ENCODE measurements around the gene GART. TPM values are rescaled to one million over a fixed set of nuclear protein-coding genes. Genes with fewer than 3 reads are reported as not detected.

GART gene
- total and polyA plus RNA-seq, 2 of the 8 experiments (the other 6 are each of a cell fraction or from before 2014, with no cell fraction given): 23.1 to 231 TPM

DNA sequence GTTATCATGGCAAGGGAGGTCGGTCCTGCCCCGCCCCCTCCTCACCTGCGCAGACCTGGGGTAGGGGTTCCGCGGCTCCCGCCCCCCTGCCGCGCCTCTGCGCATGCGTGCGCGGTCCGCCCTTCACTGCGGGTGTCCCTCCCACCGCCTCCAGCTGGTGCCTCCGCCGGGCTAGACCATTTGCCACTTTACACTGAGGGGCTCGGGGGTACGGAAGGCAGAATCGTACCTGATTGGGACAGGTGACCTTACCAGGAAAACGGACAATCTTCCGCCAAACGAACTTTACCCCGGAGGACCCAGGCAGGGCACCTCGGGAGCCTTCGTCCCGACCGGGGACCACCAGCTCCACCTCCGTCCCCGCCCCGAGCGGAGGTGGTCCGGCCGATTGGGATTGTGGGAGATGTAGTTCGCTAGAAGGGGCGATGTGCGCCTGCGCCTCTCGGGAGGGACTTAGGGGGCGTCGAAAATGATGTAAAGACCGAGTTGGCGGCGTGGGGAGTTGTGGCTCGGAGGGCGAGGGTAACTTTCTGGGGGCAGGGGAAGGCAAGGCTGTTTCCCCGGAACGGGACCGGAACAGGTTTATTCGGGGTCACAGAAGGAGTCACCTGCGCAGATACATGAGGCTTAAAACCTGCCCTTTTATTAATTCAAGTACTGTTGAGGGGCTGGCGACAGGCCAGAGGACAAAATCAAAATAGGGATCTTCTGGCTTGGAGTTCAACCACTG, 50.4 kb downstream of the GART start, which contains the start of gene DNAJC28 (continued):
- TF ChIP-seq CHD1 (IDR thresholded peaks at IDR 0.05; ENCODE audit: low read depth, low read length) (peak; percentile 76; the same call in 1 of the 2 replicates), NRF1 (IDR thresholded peaks at IDR 0.05; ENCODE audit: low read depth, low read length) (peak; percentile 91), RFX5 (IDR thresholded peaks at IDR 0.05; ENCODE audit: borderline replicate concordance, low read depth, low read length) (no peak), SP4 (IDR thresholded peaks at IDR 0.05; ENCODE audit: low read length) (peak; percentile 89), MAFK (IDR thresholded peaks at IDR 0.05; ENCODE audit: low read depth, low read length) (no peak), JUND (IDR thresholded peaks at IDR 0.05; ENCODE audit: low read length) (no peak; the same call in 1 of the 2 replicates), ASH2L (IDR thresholded peaks at IDR 0.05; ENCODE audit: low read length) (peak; percentile 86), KDM1A (IDR thresholded peaks at IDR 0.05; ENCODE audit: borderline replicate concordance, low read length) (no peak), ZNF274 (IDR thresholded peaks at IDR 0.05; ENCODE audit: borderline replicate concordance, extremely low read depth, low read length) (no peak), SRF (IDR thresholded peaks at IDR 0.05; ENCODE audit: low read depth, low read length) (no peak), RAD21 (IDR thresholded peaks at IDR 0.05 in 1 of 2, conservative IDR thresholded peaks at IDR 0.05 in 1 of 2; ENCODE audit: low read depth in 2 of 2, low read length in 2 of 2) (no peak), E2F6 (IDR thresholded peaks at IDR 0.05) (peak; percentile 4; the same call in 1 of the 2 replicates), JUN (IDR thresholded peaks at IDR 0.05; ENCODE audit: low read depth, low read length) (no peak), USF2 (IDR thresholded peaks at IDR 0.05; ENCODE audit: low read length) (no peak), EP300 (IDR thresholded peaks at IDR 0.05; ENCODE audit: borderline replicate concordance in 1 of 2, low read depth in 2 of 2, low read length in 2 of 2) (peak in 1 of 2 experiments; percentile 69; a peak in 1 of 3 replicates), TAF7 (optimal IDR thresholded peaks at IDR 0.05; ENCODE audit: borderline replicate concordance, low read depth, low read length) (peak; percentile 40), CBX8 (IDR thresholded peaks at IDR 0.05; ENCODE audit: borderline replicate concordance, low read depth, low read length) (no peak), CHD2 (IDR thresholded peaks at IDR 0.05; ENCODE audit: low read length) (no peak), PHF8 (conservative IDR thresholded peaks at IDR 0.05; ENCODE audit: low read depth, low read length) (peak; percentile 74), KDM5A (IDR thresholded peaks at IDR 0.05; ENCODE audit: low read length) (no peak), CEBPB (IDR thresholded peaks at IDR 0.05; ENCODE audit: low read depth, low read length) (no peak), EZH2 (IDR thresholded peaks at IDR 0.05; ENCODE audit: low read depth, low read length, severe bottlenecking) (no peak)
